ENCODE data around the gene AFF3.
"Not testable (repeated sequence)": the region's sequence is repeated elsewhere in the genome, so short reads cannot be mapped to it uniquely, and the experiment has no call there.

The AFF3 gene

GRCh38 chr2:99776206-99776905 lies 366.0 kb downstream of the AFF3 start:
- Histone ChIP-seq H3K4me1 (ENCODE audit: control insufficient read depth, insufficient read depth, low read length) (no peaks in the 10 kb centered on the region), H3K36me3 (ENCODE audit: control insufficient read depth, insufficient read depth, low read length) (no peaks in the 10 kb centered on the region), H3K27me3 (ENCODE audit: control insufficient read depth, insufficient read depth, low read length, poor library complexity, severe bottlenecking) (no peaks in the 10 kb centered on the region), H3K9me3 (ENCODE audit: control insufficient read depth, low read length) (no peaks in the 10 kb centered on the region), H3K4me3 (ENCODE audit: insufficient read depth, low read depth, low read length) (no peak overlapping the region), H3K27ac (ENCODE audit: insufficient read depth, low read depth, low read length, poor library complexity, severe bottlenecking) (no peak overlapping the region)
- 91 to 98% methylated on average over 2 to 3 of the region's 3 CpGs for WGBS, 2 experiments

- Histone ChIP-seq H3K36me3 (ENCODE audit: control insufficient read depth, insufficient read depth, low read length) (no peaks in the 10 kb centered on the region), H3K27me3 (ENCODE audit: control insufficient read depth, insufficient read depth, low read length, poor library complexity, severe bottlenecking) (no peaks in the 10 kb centered on the region), H3K4me3 (ENCODE audit: insufficient read depth, low read depth, low read length) (no peak overlapping the region), H3K9me3 (ENCODE audit: control insufficient read depth, low read length) (no peaks in the 10 kb centered on the region), H3K27ac (ENCODE audit: insufficient read depth, low read depth, low read length, poor library complexity, severe bottlenecking) (no peak overlapping the region), H3K4me1 (ENCODE audit: control insufficient read depth, insufficient read depth, low read length) (no peaks in the 10 kb centered on the region)
- WGBS, 2 experiments, result 83 to 92% methylated on average over 4 of the region's 4 CpGs
These were observed 366.8 kb downstream of the AFF3 start for GRCh38 chr2:99775585-99775984.

- not testable (repeated sequence) for H3K9me3 ChIP-seq (ENCODE audit: control insufficient read depth, low read length); H3K27me3 ChIP-seq (ENCODE audit: control insufficient read depth, insufficient read depth, low read length, poor library complexity, severe bottlenecking); H3K36me3 ChIP-seq (ENCODE audit: control insufficient read depth, insufficient read depth, low read length); H3K4me3 ChIP-seq (ENCODE audit: insufficient read depth, low read depth, low read length); H3K4me1 ChIP-seq (ENCODE audit: control insufficient read depth, insufficient read depth, low read length); H3K27ac ChIP-seq (ENCODE audit: insufficient read depth, low read depth, low read length, poor library complexity, severe bottlenecking)
- 86 to 100% methylated on average over 1 of the region's 1 CpG for WGBS, 2 experiments
These were observed 368.7 kb downstream of the AFF3 start for GRCh38 chr2:99773642-99774041.

- no peak overlapping the region for H3K4me3 ChIP-seq (ENCODE audit: insufficient read depth, low read depth, low read length)
- H3K27me3 ChIP-seq (ENCODE audit: control insufficient read depth, insufficient read depth, low read length, poor library complexity, severe bottlenecking), result no peaks in the 10 kb centered on the region
- 86 to 88% methylated on average over 7 of the region's 7 CpGs for WGBS, 2 experiments
- no peaks in the 10 kb centered on the region for H3K9me3 ChIP-seq (ENCODE audit: control insufficient read depth, low read length)
- H3K27ac ChIP-seq (ENCODE audit: insufficient read depth, low read depth, low read length, poor library complexity, severe bottlenecking), result no peak overlapping the region
- no peaks in the 10 kb centered on the region for H3K36me3 ChIP-seq (ENCODE audit: control insufficient read depth, insufficient read depth, low read length)
- no peaks in the 10 kb centered on the region for H3K4me1 ChIP-seq (ENCODE audit: control insufficient read depth, insufficient read depth, low read length)
These were observed 369.6 kb downstream of the AFF3 start for GRCh38 chr2:99772591-99773331.

- Histone ChIP-seq H3K4me1 (ENCODE audit: control insufficient read depth, insufficient read depth, low read length) (no peaks in the 10 kb centered on the region), H3K27me3 (ENCODE audit: control insufficient read depth, insufficient read depth, low read length, poor library complexity, severe bottlenecking) (no peaks in the 10 kb centered on the region), H3K4me3 (ENCODE audit: insufficient read depth, low read depth, low read length) (no peak overlapping the region), H3K27ac (ENCODE audit: insufficient read depth, low read depth, low read length, poor library complexity, severe bottlenecking) (no peak overlapping the region), H3K9me3 (ENCODE audit: control insufficient read depth, low read length) (no peaks in the 10 kb centered on the region), H3K36me3 (ENCODE audit: control insufficient read depth, insufficient read depth, low read length) (no peaks in the 10 kb centered on the region)
- 95% methylated on average over 10 to 13 of the region's 13 CpGs for WGBS, 2 experiments
These were observed 370.6 kb downstream of the AFF3 start for GRCh38 chr2:99771681-99772333.

- H3K36me3 ChIP-seq (ENCODE audit: control insufficient read depth, insufficient read depth, low read length), result no peaks in the 10 kb centered on the region
- H3K4me1 ChIP-seq (ENCODE audit: control insufficient read depth, insufficient read depth, low read length), result no peaks in the 10 kb centered on the region
- H3K4me3 ChIP-seq (ENCODE audit: insufficient read depth, low read depth, low read length), result no peak overlapping the region
- 45 to 50% methylated on average over 2 of the region's 2 CpGs for WGBS, 2 experiments
- H3K27ac ChIP-seq (ENCODE audit: insufficient read depth, low read depth, low read length, poor library complexity, severe bottlenecking), result no peak overlapping the region
- H3K27me3 ChIP-seq (ENCODE audit: control insufficient read depth, insufficient read depth, low read length, poor library complexity, severe bottlenecking), result no peaks in the 10 kb centered on the region
- H3K9me3 ChIP-seq (ENCODE audit: control insufficient read depth, low read length), result no peaks in the 10 kb centered on the region
These were observed 371.5 kb downstream of the AFF3 start for GRCh38 chr2:99770876-99771275.

- no peaks in the 10 kb centered on the region for H3K4me1 ChIP-seq (ENCODE audit: control insufficient read depth, insufficient read depth, low read length)
- no peak overlapping the region for H3K27ac ChIP-seq (ENCODE audit: insufficient read depth, low read depth, low read length, poor library complexity, severe bottlenecking)
- H3K9me3 ChIP-seq (ENCODE audit: control insufficient read depth, low read length), result no peaks in the 10 kb centered on the region
- no peak overlapping the region for H3K4me3 ChIP-seq (ENCODE audit: insufficient read depth, low read depth, low read length)
- 93% methylated on average over 3 of the region's 4 CpGs for WGBS, 2 experiments
- no peaks in the 10 kb centered on the region for H3K27me3 ChIP-seq (ENCODE audit: control insufficient read depth, insufficient read depth, low read length, poor library complexity, severe bottlenecking)
- no peaks in the 10 kb centered on the region for H3K36me3 ChIP-seq (ENCODE audit: control insufficient read depth, insufficient read depth, low read length)
These were observed 376.6 kb downstream of the AFF3 start for GRCh38 chr2:99765731-99766318.

- H3K27ac ChIP-seq (ENCODE audit: insufficient read depth, low read depth, low read length, poor library complexity, severe bottlenecking), result no peak overlapping the region
- no peaks in the 10 kb centered on the region for H3K36me3 ChIP-seq (ENCODE audit: control insufficient read depth, insufficient read depth, low read length)
- H3K9me3 ChIP-seq (ENCODE audit: control insufficient read depth, low read length), result no peaks in the 10 kb centered on the region
- H3K27me3 ChIP-seq (ENCODE audit: control insufficient read depth, insufficient read depth, low read length, poor library complexity, severe bottlenecking), result no peaks in the 10 kb centered on the region
- no peak overlapping the region for H3K4me3 ChIP-seq (ENCODE audit: insufficient read depth, low read depth, low read length)
- 89 to 94% methylated on average over 6 of the region's 6 CpGs for WGBS, 2 experiments
- no peaks in the 10 kb centered on the region for H3K4me1 ChIP-seq (ENCODE audit: control insufficient read depth, insufficient read depth, low read length)
These were observed 378.6 kb downstream of the AFF3 start for GRCh38 chr2:99763764-99764163.

GRCh38 chr2:99762714-99763113 lies 379.7 kb downstream of the AFF3 start:
- 97% methylated on average over 7 of the region's 7 CpGs for WGBS, 2 experiments
- no peaks in the 10 kb centered on the region for H3K9me3 ChIP-seq (ENCODE audit: control insufficient read depth, low read length)
- H3K27me3 ChIP-seq (ENCODE audit: control insufficient read depth, insufficient read depth, low read length, poor library complexity, severe bottlenecking), result no peaks in the 10 kb centered on the region
- H3K27ac ChIP-seq (ENCODE audit: insufficient read depth, low read depth, low read length, poor library complexity, severe bottlenecking), result no peak overlapping the region
- H3K4me1 ChIP-seq (ENCODE audit: control insufficient read depth, insufficient read depth, low read length), result no peaks in the 10 kb centered on the region
- H3K4me3 ChIP-seq (ENCODE audit: insufficient read depth, low read depth, low read length), result no peak overlapping the region
- no peaks in the 10 kb centered on the region for H3K36me3 ChIP-seq (ENCODE audit: control insufficient read depth, insufficient read depth, low read length)

GRCh38 chr2:99757611-99758114 lies 384.7 kb downstream of the AFF3 start:
- 93 to 94% methylated on average over 3 of the region's 3 CpGs for WGBS, 2 experiments
- Histone ChIP-seq H3K4me3 (ENCODE audit: insufficient read depth, low read depth, low read length) (no peak overlapping the region), H3K4me1 (ENCODE audit: control insufficient read depth, insufficient read depth, low read length) (no peaks in the 10 kb centered on the region), H3K36me3 (ENCODE audit: control insufficient read depth, insufficient read depth, low read length) (no peaks in the 10 kb centered on the region), H3K9me3 (ENCODE audit: control insufficient read depth, low read length) (no peaks in the 10 kb centered on the region), H3K27ac (ENCODE audit: insufficient read depth, low read depth, low read length, poor library complexity, severe bottlenecking) (no peak overlapping the region), H3K27me3 (ENCODE audit: control insufficient read depth, insufficient read depth, low read length, poor library complexity, severe bottlenecking) (no peaks in the 10 kb centered on the region)
